K562 (cell line): Measurements from ENCODE around the gene RPS10. TPM values are rescaled to one million over a fixed set of nuclear protein-coding genes. Genes with fewer than 3 reads are reported as not detected.

Source experiments
- ATAC-seq: fragments of 200-7000 bp; cut with Tn5 transposase; 3 replicates; pipeline ENCODE4 v1.9.1; 2020; ENCODE audit warnings: moderate library complexity
- BruUV-seq: library from RNA; stranded (reverse); fragments of 400-500 nt; replicated peaks from 2 replicates; lab custom pipeline; 2021; lab: Mats Ljungman, UMichigan
- CTCF ChIA-PET: fragments of 300-600 bp; formaldehyde crosslinking; extraction: SDS; loops from one replicate; lab custom pipeline; 2021; ENCODE audit warnings: low intra/inter-chr PET ratio; lab: Yijun Ruan, JAX
- POLR2A ChIA-PET: fragments of 300-600, 350-650 bp; sonication (Branson Sonifier 250); formaldehyde crosslinking; extraction: SDS; loops from one replicate; lab custom pipeline; 2021; ENCODE audit warnings: antibody characterized with exemption, inconsistent platforms; lab: Yijun Ruan, JAX
- DNase-seq, 4 experiments: peaks; one replicate each; pipeline versions ENCODE4 v3.0.0 to v3.0.0-alpha.2; 2011 to 2018; ENCODE audit warnings: low spot score in 3 of 4, mixed read lengths in 3 of 4; ENCODE audit errors: extremely low read depth in 1 of 4
- FAIRE-seq: peaks from 2 replicates; lab custom pipeline; 2011; peaks lifted over from hg19 to GRCh38; lab: Jason Lieb, UNC
- H2AFZ ChIP-seq: 2 replicates; pipeline ENCODE4 v1.6.0; 2011; ENCODE audit warnings: low read depth, low read length, control low read depth, inconsistent platforms
- H3K27ac ChIP-seq: fragments of 200-600 bp; 3 replicates; pipeline ENCODE4 v1.8.0; 2011; ENCODE audit warnings: low read depth, mild to moderate bottlenecking, control low read depth, inconsistent platforms, low read length, moderate library complexity, mixed read lengths; ENCODE audit errors: extremely low read depth
- H3K27me3 ChIP-seq, 2 experiments: fragments of 300-600 bp in 1 of 2; 2 replicates in 1 of 2; 3 replicates in 1 of 2; pipeline versions ENCODE4 v1.6.0 to v1.8.0; 2011; ENCODE audit warnings: inconsistent platforms in 2 of 2, low read length in 2 of 2, mild to moderate bottlenecking in 1 of 2, mixed read lengths in 1 of 2, moderate library complexity in 1 of 2; ENCODE audit not compliant: control insufficient read depth in 2 of 2, insufficient read depth in 2 of 2
- H3K36me3 ChIP-seq: fragments of 300-600 bp; 3 replicates; pipeline ENCODE4 v1.8.0; 2011; ENCODE audit warnings: mild to moderate bottlenecking, low read length, inconsistent platforms; ENCODE audit not compliant: control insufficient read depth, insufficient read depth
- H3K4me1 ChIP-seq, 2 experiments: fragments of 200-600 bp in 1 of 2; replicated peaks in 1 of 2; 2 replicates in 1 of 2; 3 replicates in 1 of 2; pipeline versions ENCODE4 v1.5.1 to v1.8.0; 2011; ENCODE audit warnings: inconsistent platforms in 2 of 2, low read length in 2 of 2, mild to moderate bottlenecking in 1 of 2, mixed read lengths in 1 of 2, moderate library complexity in 1 of 2; ENCODE audit not compliant: control insufficient read depth in 2 of 2, insufficient read depth in 2 of 2
- H3K4me2 ChIP-seq: 2 replicates; pipeline ENCODE4 v1.6.1; 2011; ENCODE audit warnings: low read length, control low read depth, inconsistent platforms, mixed read lengths; ENCODE audit not compliant: insufficient read depth
- H3K4me3 ChIP-seq: fragments of 200-600 bp; sonication (generic), shearing (Covaris generic); 2 replicates; pipeline ENCODE4 v1.5.1; 2016; ENCODE audit warnings: control low read depth, inconsistent platforms
- H3K79me2 ChIP-seq: fragments of 200-600 bp; 3 replicates; pipeline ENCODE4 v1.8.0; 2011; ENCODE audit warnings: low read length, inconsistent platforms; ENCODE audit not compliant: control insufficient read depth, insufficient read depth
- H3K9ac ChIP-seq, 2 experiments: 2 replicates each; pipeline versions ENCODE4 v1.6.0 to v1.6.1; 2011; ENCODE audit warnings: low read depth in 2 of 2, low read length in 2 of 2, control low read depth in 1 of 2, inconsistent platforms in 1 of 2, mild to moderate bottlenecking in 1 of 2, mixed read lengths in 1 of 2; ENCODE audit not compliant: insufficient read depth in 1 of 2
- H3K9me1 ChIP-seq: one replicate; pipeline ENCODE4 v1.6.0; 2011; ENCODE audit warnings: inconsistent platforms, mild to moderate bottlenecking, low read length, moderate library complexity; ENCODE audit not compliant: control insufficient read depth, insufficient read depth
- H3K9me3 ChIP-seq: replicated peaks from 2 replicates; pipeline ENCODE4 v1.5.1; 2011; ENCODE audit warnings: low read depth, low read length, inconsistent platforms; ENCODE audit not compliant: control insufficient read depth, insufficient read depth
- H4K20me1 ChIP-seq: replicated peaks from 2 replicates; pipeline ENCODE4 v1.6.1; 2011; ENCODE audit warnings: low read length, inconsistent platforms, mixed read lengths; ENCODE audit not compliant: control insufficient read depth, insufficient read depth
- ASH1L ChIP-seq: fragments of 450-650 bp; IDR thresholded peaks from 2 replicates; pipeline ENCODE4 v1.6.1; 2018; ENCODE audit warnings: borderline replicate concordance, mild to moderate bottlenecking, low read depth; ENCODE audit not compliant: partially characterized antibody
- NFYB ChIP-seq: IDR thresholded peaks from 2 replicates; pipeline ENCODE4 v1.6.1; 2011; ENCODE audit warnings: mild to moderate bottlenecking, moderate library complexity; ENCODE audit not compliant: insufficient read length; ENCODE audit errors: extremely low read depth
- RBM25 ChIP-seq: fragments of 200-400 bp; formaldehyde crosslinking; IDR thresholded peaks from 2 replicates; pipeline ENCODE4 v1.6.1; 2018; ENCODE audit warnings: low read length, low read depth, moderate library complexity; ENCODE audit not compliant: severe bottlenecking
- WGBS: fragments of 100-300 bp; shearing (Covaris generic); methylation state at CpG from one replicate; pipeline ENCODE4 v1.1.6; 2016; ENCODE audit warnings: low coverage, mixed read lengths; ENCODE audit not compliant: insufficient coverage; ENCODE audit errors: missing lambda C conversion rate; 5-methylcytosine and 5-hydroxymethylcytosine counted together
- in situ Hi-C: fragments of 300-500 bp; cut with MboI; formaldehyde crosslinking; loops from 4 replicates; pipeline ENCODE4 v1.15.0; 2018; ENCODE audit warnings: inconsistent platforms, mixed read lengths
- intact Hi-C: fragments of 100-400 bp; cut with micrococcal nuclease; formaldehyde crosslinking; loops from 2 replicates; pipeline ENCODE4 v1.14.2; 2022
- polyA plus RNA-seq, 8 experiments: library from polyadenylated mRNA; depleted of rRNA in 4 of 8; stranded (reverse) in 5 of 8; unstranded in 3 of 8; fragments of >200 nt; fragmentation: Nextera tagmentation in 2 of 8; fragmentation: Illumina TruSeq in 1 of 8; extraction: Ambion mirVana in 2 of 8; extraction: Trizol in 1 of 8; gene quantifications; 2 replicates each; pipeline versions ENCODE4 v1.2.1 to v1.2.3, GENCODE V29; 2011 to 2014; ENCODE audit warnings: inconsistent platforms in 1 of 8, missing spikeins in 1 of 8
- total RNA-seq, 7 experiments: library from RNA; depleted of rRNA in 6 of 7; stranded (reverse); fragments of >200 nt in 6 of 7; fragmentation: Illumina TruSeq in 2 of 7; extraction: Trizol in 2 of 7; gene quantifications; 2 replicates each; pipeline versions ENCODE4 v1.2.1 to v1.2.3, GENCODE V29; 2011 to 2021; ENCODE audit warnings: low replicate concordance in 1 of 7
- TF ChIP-seq, protein P1 (sequence below): fragments of 450-650 bp; IDR thresholded peaks from 2 replicates; pipeline ENCODE4 v1.7.0; 2016; ENCODE audit warnings: borderline replicate concordance

Gene RPS10
- total and polyA plus RNA-seq, 9 of the 15 experiments (the other 6 are each of a cell fraction or from before 2014, with no cell fraction given) = 2,680 to 5,251 (median 3,876) TPM

DNA sequence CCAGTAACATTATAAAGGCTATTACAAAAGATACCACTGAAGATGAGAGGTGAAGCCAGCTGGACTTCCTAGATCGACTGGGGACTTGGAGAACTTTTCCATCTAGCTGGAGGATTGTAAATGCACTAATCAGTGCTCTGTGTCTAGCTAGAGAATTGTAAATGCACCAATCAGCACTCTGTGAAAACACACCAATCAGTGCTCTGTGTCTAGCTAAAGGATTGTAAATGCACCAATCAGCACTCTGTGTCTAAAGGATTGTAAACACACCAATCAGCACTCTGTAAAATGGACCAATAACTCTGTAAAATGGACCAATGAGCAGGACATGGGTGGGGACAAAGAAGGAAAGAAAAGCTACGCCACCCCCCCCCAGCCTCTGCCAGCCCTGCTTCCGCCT, 13.6 kb upstream of the RPS10 start:
- 11% methylated on average over 1 of the region's 3 CpGs for WGBS

More for the DNA sequence above, 13.6 kb upstream of the RPS10 start:
- CTCF ChIA-PET = no interaction called here
- H3K9me1 ChIP-seq = no peaks in the 10 kb centered on the region
- in situ Hi-C loops = no loop called here
- TF ChIP-seq ASH1L (peak; percentile 54), RBM25 (peak; percentile 25), NFYB (peak; percentile 77)
- TF ChIP-seq, protein P1, sequence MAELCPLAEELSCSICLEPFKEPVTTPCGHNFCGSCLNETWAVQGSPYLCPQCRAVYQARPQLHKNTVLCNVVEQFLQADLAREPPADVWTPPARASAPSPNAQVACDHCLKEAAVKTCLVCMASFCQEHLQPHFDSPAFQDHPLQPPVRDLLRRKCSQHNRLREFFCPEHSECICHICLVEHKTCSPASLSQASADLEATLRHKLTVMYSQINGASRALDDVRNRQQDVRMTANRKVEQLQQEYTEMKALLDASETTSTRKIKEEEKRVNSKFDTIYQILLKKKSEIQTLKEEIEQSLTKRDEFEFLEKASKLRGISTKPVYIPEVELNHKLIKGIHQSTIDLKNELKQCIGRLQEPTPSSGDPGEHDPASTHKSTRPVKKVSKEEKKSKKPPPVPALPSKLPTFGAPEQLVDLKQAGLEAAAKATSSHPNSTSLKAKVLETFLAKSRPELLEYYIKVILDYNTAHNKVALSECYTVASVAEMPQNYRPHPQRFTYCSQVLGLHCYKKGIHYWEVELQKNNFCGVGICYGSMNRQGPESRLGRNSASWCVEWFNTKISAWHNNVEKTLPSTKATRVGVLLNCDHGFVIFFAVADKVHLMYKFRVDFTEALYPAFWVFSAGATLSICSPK = no peak
- no peak overlapping the region for H3K4me2 ChIP-seq
- no peak overlapping the region for H3K4me3 ChIP-seq
- H3K79me2 ChIP-seq = no peaks in the 10 kb centered on the region
- intact Hi-C loops = no loop called here
- peaks cover 2% of the 10 kb centered on the region; the same call in 1 of the 2 replicates for H3K9me3 ChIP-seq
- H3K9ac ChIP-seq = no peak overlapping the region
- no TSS peak for BruUV-seq
- FAIRE-seq (no peak), DNase-seq (peak in 1 of 4 experiments; percentile 5), ATAC-seq (no peak)
- POLR2A ChIA-PET = interaction anchor here (0.7 to 1.1 kb wide), 2 partner anchors 10 to 35 kb away, joined by 3 read pairs; no protein-coding TSS in a partner anchor
- no peaks in the 10 kb centered on the region for H3K4me1 ChIP-seq
- H3K27ac ChIP-seq = no peak overlapping the region
- H3K27me3 ChIP-seq = no peaks in the 10 kb centered on the region
- no peaks in the 10 kb centered on the region for H3K36me3 ChIP-seq
- no peaks in the 10 kb centered on the region for H4K20me1 ChIP-seq
- no peak overlapping the region for H2AFZ ChIP-seq
